KMS-11 (cell line): ENCODE results near the gene SRGAP1.

Experiments used
- H2AFZ ChIP-seq: fragments of 200-600 bp; sonication (generic); 2 replicates; pipeline ENCODE4 v1.6.1; 2016; ENCODE audit warnings: antibody characterized with exemption, mixed run types, low read depth
- H3K27ac ChIP-seq: fragments of 200-600 bp; sonication (generic); 2 replicates; pipeline ENCODE4 v1.6.1; 2016; ENCODE audit warnings: mild to moderate bottlenecking, mixed run types
- H3K27me3 ChIP-seq: fragments of 200-600 bp; sonication (generic); 2 replicates; pipeline ENCODE4 v1.6.1; 2017; ENCODE audit warnings: mild to moderate bottlenecking, low read depth, mixed run types, moderate library complexity; ENCODE audit not compliant: insufficient read depth
- H3K36me3 ChIP-seq: fragments of 200-600 bp; sonication (generic); 2 replicates; pipeline ENCODE4 v1.6.1; 2017; ENCODE audit warnings: mild to moderate bottlenecking, mixed run types; ENCODE audit not compliant: insufficient read depth
- H3K4me1 ChIP-seq: fragments of 200-600 bp; sonication (generic); 2 replicates; pipeline ENCODE4 v1.6.1; 2016; ENCODE audit warnings: mild to moderate bottlenecking, low read depth, mixed run types; ENCODE audit not compliant: poor library complexity, severe bottlenecking
- H3K4me2 ChIP-seq: fragments of 200-600 bp; sonication (generic); 2 replicates; pipeline ENCODE4 v1.7.0; 2016; ENCODE audit warnings: mild to moderate bottlenecking, mixed run types
- H3K4me3 ChIP-seq: fragments of 200-600 bp; sonication (generic); IDR thresholded peaks from 2 replicates; pipeline ENCODE4 v1.6.1; 2017; ENCODE audit warnings: low read depth, low read length, mixed read lengths; ENCODE audit not compliant: insufficient read depth
- H3K79me2 ChIP-seq: fragments of 200-600 bp; sonication (generic); 2 replicates; pipeline ENCODE4 v1.6.1; 2016; ENCODE audit warnings: low read depth, mixed run types; ENCODE audit not compliant: insufficient read depth
- H3K9ac ChIP-seq: fragments of 200-600 bp; sonication (generic); 2 replicates; pipeline ENCODE4 v1.6.1; 2016; ENCODE audit warnings: mild to moderate bottlenecking, mixed run types
- H4K20me1 ChIP-seq: fragments of 200-600 bp; sonication (generic); 2 replicates; pipeline ENCODE4 v1.6.1; 2016; ENCODE audit warnings: mild to moderate bottlenecking, mixed run types; ENCODE audit not compliant: insufficient read depth
- TF ChIP-seq, protein P1 (sequence below): fragments of 200-600 bp; sonication (generic); conservative IDR thresholded peaks from 2 replicates; pipeline ENCODE4 v1.6.1; 2017; ENCODE audit warnings: low read depth, mild to moderate bottlenecking, antibody characterized with exemption, low read length, moderate library complexity, mixed read lengths

The SRGAP1 gene

DNA sequence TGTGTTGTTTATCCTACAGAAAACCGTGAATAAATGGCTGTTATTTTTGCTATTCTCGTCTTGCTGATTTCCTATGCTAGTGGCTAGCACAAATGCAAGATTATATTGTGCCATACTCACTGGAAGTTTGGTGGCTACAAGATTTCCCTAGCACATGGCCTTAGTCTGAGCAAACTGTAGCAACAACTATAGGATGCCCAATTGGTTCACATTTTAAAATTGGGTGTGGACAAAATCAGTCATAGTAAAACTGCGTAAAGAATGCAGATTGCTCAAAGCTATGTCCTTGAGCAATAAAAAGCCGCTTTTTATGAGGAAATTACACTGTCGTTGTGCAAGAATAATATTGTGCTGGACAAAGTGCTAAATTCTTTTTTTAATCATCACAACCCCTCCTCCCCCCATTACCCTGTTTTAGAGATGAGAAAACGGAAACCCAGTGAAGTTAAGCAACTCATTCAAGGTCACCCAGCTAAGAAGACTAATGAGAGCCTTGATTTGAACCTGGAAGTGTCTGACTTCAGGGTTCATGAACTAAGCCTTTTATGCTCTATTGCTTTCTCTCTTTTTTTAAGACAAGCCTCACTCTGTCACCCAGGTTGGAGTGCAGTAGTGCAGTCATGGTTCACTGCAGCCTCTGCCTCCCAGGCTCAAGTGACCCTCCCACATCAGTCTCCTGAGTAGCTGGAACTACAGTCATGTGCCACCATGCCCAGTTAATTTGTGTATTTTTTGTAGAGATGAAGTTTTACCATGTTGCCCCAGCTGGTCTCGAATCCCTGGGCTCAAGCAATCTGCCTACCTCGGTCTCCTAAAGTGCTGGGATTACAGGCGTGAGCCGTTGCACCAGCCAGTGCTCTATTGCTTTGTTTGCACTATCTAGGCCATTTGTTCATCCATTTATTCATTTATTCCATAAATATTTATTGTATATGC is 73.6 kb downstream of the SRGAP1 start:
- Histone ChIP-seq H3K4me1 (no peaks in the 10 kb centered on the region), H4K20me1 (no peaks in the 10 kb centered on the region), H3K4me2 (no peak overlapping the region), H3K4me3 (no peak overlapping the region), H3K36me3 (no peaks in the 10 kb centered on the region), H2AFZ (no peak overlapping the region), H3K79me2 (no peaks in the 10 kb centered on the region), H3K27ac (no peak overlapping the region), H3K27me3 (no peaks in the 10 kb centered on the region), H3K9ac (no peak overlapping the region)
- TF ChIP-seq, protein P1, sequence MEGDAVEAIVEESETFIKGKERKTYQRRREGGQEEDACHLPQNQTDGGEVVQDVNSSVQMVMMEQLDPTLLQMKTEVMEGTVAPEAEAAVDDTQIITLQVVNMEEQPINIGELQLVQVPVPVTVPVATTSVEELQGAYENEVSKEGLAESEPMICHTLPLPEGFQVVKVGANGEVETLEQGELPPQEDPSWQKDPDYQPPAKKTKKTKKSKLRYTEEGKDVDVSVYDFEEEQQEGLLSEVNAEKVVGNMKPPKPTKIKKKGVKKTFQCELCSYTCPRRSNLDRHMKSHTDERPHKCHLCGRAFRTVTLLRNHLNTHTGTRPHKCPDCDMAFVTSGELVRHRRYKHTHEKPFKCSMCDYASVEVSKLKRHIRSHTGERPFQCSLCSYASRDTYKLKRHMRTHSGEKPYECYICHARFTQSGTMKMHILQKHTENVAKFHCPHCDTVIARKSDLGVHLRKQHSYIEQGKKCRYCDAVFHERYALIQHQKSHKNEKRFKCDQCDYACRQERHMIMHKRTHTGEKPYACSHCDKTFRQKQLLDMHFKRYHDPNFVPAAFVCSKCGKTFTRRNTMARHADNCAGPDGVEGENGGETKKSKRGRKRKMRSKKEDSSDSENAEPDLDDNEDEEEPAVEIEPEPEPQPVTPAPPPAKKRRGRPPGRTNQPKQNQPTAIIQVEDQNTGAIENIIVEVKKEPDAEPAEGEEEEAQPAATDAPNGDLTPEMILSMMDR = no peak

DNA sequence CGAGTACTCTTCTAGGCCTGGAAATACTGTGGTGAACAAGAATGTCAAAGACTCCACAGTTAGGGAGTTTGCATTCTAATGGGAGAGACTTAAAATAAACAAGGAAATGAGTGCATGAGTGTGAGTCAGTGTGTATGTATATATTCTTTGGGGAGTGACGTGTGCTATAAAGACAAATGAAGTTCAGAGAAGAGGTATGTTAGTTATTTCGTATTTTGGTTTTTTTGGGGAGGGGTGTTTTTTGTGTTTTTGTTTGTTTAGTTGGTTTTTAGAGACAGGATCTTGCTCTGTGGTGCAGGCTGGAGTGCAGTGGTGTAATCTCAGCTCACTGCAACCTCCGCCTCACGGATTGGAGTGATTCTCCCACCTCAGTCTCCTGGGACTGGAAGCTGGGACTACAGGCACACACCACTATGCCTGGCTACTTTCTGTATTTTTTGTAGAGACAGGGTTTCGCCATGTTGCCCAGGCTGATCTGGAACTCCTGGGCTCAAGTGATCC is 74.3 kb downstream of the SRGAP1 start:
- no peaks in the 10 kb centered on the region for H3K27me3 ChIP-seq
- H3K4me1 ChIP-seq = no peaks in the 10 kb centered on the region
- no peaks in the 10 kb centered on the region for H3K79me2 ChIP-seq
- TF ChIP-seq, protein P1 = no peak
- no peak overlapping the region for H2AFZ ChIP-seq
- H4K20me1 ChIP-seq = no peaks in the 10 kb centered on the region
- H3K9ac ChIP-seq = no peak overlapping the region
- H3K4me3 ChIP-seq = no peak overlapping the region
- H3K4me2 ChIP-seq = no peak overlapping the region
- no peak overlapping the region for H3K27ac ChIP-seq
- H3K36me3 ChIP-seq = no peaks in the 10 kb centered on the region

DNA sequence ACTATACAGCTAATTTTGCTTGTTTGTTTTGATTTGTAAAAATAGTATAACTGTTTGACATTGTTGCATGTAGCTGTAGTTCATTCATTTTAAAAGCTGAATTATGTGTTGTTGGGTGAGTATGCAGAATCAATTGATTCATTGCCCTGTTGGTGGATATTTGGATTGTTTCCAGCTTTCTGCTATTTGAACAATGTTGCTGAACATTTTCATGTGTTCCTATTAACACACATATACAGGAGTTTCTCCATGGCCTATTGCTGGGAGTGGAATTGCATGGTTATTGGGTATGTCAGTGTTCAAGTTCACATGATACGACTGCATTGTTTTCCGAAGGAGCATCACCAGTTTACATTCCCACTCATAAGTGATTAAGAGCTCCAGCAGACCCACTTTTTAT is 75.3 kb downstream of the SRGAP1 start:
- TF ChIP-seq, protein P1 = no peak
- H3K27ac ChIP-seq = no peak overlapping the region
- no peaks in the 10 kb centered on the region for H3K4me1 ChIP-seq
- no peaks in the 10 kb centered on the region for H3K27me3 ChIP-seq
- no peaks in the 10 kb centered on the region for H3K36me3 ChIP-seq
- H4K20me1 ChIP-seq = no peaks in the 10 kb centered on the region
- no peak overlapping the region for H3K9ac ChIP-seq
- H3K4me3 ChIP-seq = no peak overlapping the region
- no peaks in the 10 kb centered on the region for H3K79me2 ChIP-seq
- no peak overlapping the region for H2AFZ ChIP-seq
- no peak overlapping the region for H3K4me2 ChIP-seq

DNA sequence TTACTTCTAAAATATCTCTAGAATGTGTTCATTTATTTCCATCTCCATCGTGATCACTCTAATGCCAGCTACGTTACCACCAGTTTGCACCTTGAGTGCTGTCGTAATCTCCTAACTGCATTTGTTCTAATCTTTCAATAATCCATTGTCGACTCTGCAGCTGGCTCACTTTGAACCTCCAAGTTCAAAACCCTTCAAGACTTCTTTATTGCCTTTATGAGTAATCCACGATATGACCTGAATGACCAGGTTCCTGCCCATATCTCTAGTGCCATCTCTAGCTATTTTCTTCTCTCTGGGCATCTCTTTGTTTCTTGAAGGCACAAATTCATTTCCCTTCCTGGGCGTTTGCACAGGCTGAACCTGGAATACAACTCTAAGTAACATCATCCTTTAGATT is 76.7 kb downstream of the SRGAP1 start:
- Histone ChIP-seq H3K4me3 (no peak overlapping the region), H3K4me1 (no peaks in the 10 kb centered on the region), H3K79me2 (no peaks in the 10 kb centered on the region), H3K27ac (no peak overlapping the region), H3K36me3 (no peaks in the 10 kb centered on the region), H3K9ac (no peak overlapping the region), H4K20me1 (no peaks in the 10 kb centered on the region), H3K27me3 (no peaks in the 10 kb centered on the region), H3K4me2 (no peak overlapping the region), H2AFZ (no peak overlapping the region)
- TF ChIP-seq, protein P1 = no peak
